HG02870 (cell line): Measurements from ENCODE around the gene DNAJC8.

ENCODE experiments used
- ATAC-seq: cut with Tn5 transposase; IDR thresholded peaks from one replicate; pipeline ENCODE4 v1.9.1; 2021; ENCODE audit warnings: mild to moderate bottlenecking, moderate library complexity; ENCODE audit not compliant: unreplicated experiment

DNAJC8 gene

GRCh38 chr1:28208818-28209441, 23.9 kb downstream of the DNAJC8 start:
- ATAC-seq = no peak

GRCh38 chr1:28205243-28205642, 27.6 kb downstream of the DNAJC8 start:
- no peak for ATAC-seq

GRCh38 chr1:28200234-28200873, 32.5 kb downstream of the DNAJC8 start:
- no peak for ATAC-seq

- peak; percentile 86 for ATAC-seq
Observed at GRCh38 chr1:28199328-28200233, 33.2 kb downstream of the DNAJC8 start.

- no peak for ATAC-seq
Observed at GRCh38 chr1:28197682-28198415, 35.0 kb downstream of the DNAJC8 start.

- ATAC-seq = no peak
Observed at GRCh38 chr1:28196330-28196729, 36.5 kb downstream of the DNAJC8 start.

- ATAC-seq = no peak
Observed at GRCh38 chr1:28195780-28196179, 37.0 kb downstream of the DNAJC8 start.

- ATAC-seq = no peak
Observed at GRCh38 chr1:28194326-28195035, 38.3 kb downstream of the DNAJC8 start.

- no peak for ATAC-seq
Observed at GRCh38 chr1:28193701-28194161, 39.1 kb downstream of the DNAJC8 start.

GRCh38 chr1:28190996-28191645, 41.7 kb downstream of the DNAJC8 start:
- ATAC-seq = no peak

- no peak for ATAC-seq
Observed at GRCh38 chr1:28190337-28190979, 42.4 kb downstream of the DNAJC8 start.

- no peak for ATAC-seq
Observed at GRCh38 chr1:28185071-28185470, 47.8 kb downstream of the DNAJC8 start.

GRCh38 chr1:28180306-28181305, 52.2 kb downstream of the DNAJC8 start:
- no peak for ATAC-seq

GRCh38 chr1:28178690-28179485, 53.9 kb downstream of the DNAJC8 start:
- ATAC-seq = no peak

- no peak for ATAC-seq
Observed at GRCh38 chr1:28176492-28177470, 56.0 kb downstream of the DNAJC8 start, which contains the start of gene PTAFR. PTAFR (minus strand) TSS chr1:28176690; CDS start chr1:28151021, 25,669 bp downstream.

- no peak for ATAC-seq
Observed at GRCh38 chr1:28175955-28176485, 56.8 kb downstream of the DNAJC8 start.
